ENCODE data around the gene SNED1. TPM values are rescaled to one million over a fixed set of nuclear protein-coding genes. Genes with fewer than 3 reads are reported as not detected.

SNED1 gene
- total RNA-seq, 1 experiment from 2014 or later = not detected

- no peaks in the 10 kb centered on the region for H3K4me1 Mint-ChIP-seq (ENCODE audit: low read depth, unreplicated experiment)
- POLR2A ChIA-PET = no interaction called here
- Histone ChIP-seq H3K36me3 (ENCODE audit: control insufficient read depth, insufficient read depth, low read length) (no peaks in the 10 kb centered on the region), H3K4me3 (ENCODE audit: low read depth, low read length) (no peak overlapping the region), H3K4me1 (no peaks in the 10 kb centered on the region), H3K9me3 (no peaks in the 10 kb centered on the region), H3K27me3 (replicated peaks; ENCODE audit: control insufficient read depth, insufficient read depth, low read length) (no peaks in the 10 kb centered on the region)
- H3K27me3 Mint-ChIP-seq (ENCODE audit: insufficient read depth, unreplicated experiment) = no peaks in the 10 kb centered on the region
- DNase-seq = no peak
- no TSS peak for BruUV-seq (replicated peaks)
- intact Hi-C loops (cut with micrococcal nuclease; ENCODE audit: unreplicated experiment) = loop anchor here (10.0 kb wide), 1 partner anchor 92 kb away; the partner anchor contains the start of gene MAB21L4
- no peak overlapping the region for H3K27ac Mint-ChIP-seq (ENCODE audit: unreplicated experiment)
- no peak for TF ChIP-seq CTCF (IDR thresholded peaks at IDR 0.05; ENCODE audit: insufficient read depth in 1 of 2, low read depth in 1 of 2, low read length in 1 of 2, severe bottlenecking in 1 of 2, unreplicated experiment in 1 of 2)
- H3K36me3 Mint-ChIP-seq (ENCODE audit: insufficient read depth, unreplicated experiment) = no peaks in the 10 kb centered on the region
- CTCF ChIA-PET = interaction anchor here (1.3 kb wide), 1 partner anchor 136 kb away, joined by 4 read pairs; no protein-coding TSS in a partner anchor
- no peak overlapping the region for H3K4me3 Mint-ChIP-seq (ENCODE audit: unreplicated experiment)
- no peaks in the 10 kb centered on the region for H3K9me3 Mint-ChIP-seq (ENCODE audit: unreplicated experiment)
Measured at GRCh38 chr2:240986787-240987411, 11.5 kb upstream of the SNED1 start.

GRCh38 chr2:240987588-240987987 lies 10.8 kb upstream of the SNED1 start:
- no TSS peak for BruUV-seq (replicated peaks)
- H3K36me3 Mint-ChIP-seq (ENCODE audit: insufficient read depth, unreplicated experiment) = no peaks in the 10 kb centered on the region
- no peaks in the 10 kb centered on the region for H3K27me3 ChIP-seq (replicated peaks; ENCODE audit: control insufficient read depth, insufficient read depth, low read length)
- H3K4me1 Mint-ChIP-seq (ENCODE audit: low read depth, unreplicated experiment) = no peaks in the 10 kb centered on the region
- H3K9me3 ChIP-seq = no peaks in the 10 kb centered on the region
- H3K27me3 Mint-ChIP-seq (ENCODE audit: insufficient read depth, unreplicated experiment) = no peaks in the 10 kb centered on the region
- H3K27ac Mint-ChIP-seq (ENCODE audit: unreplicated experiment) = no peak overlapping the region
- CTCF ChIA-PET = interaction anchor here (1.3 kb wide), 1 partner anchor 136 kb away, joined by 4 read pairs; no protein-coding TSS in a partner anchor
- no peaks in the 10 kb centered on the region for H3K9me3 Mint-ChIP-seq (ENCODE audit: unreplicated experiment)
- no peak for TF ChIP-seq CTCF (IDR thresholded peaks at IDR 0.05; ENCODE audit: insufficient read depth in 1 of 2, low read depth in 1 of 2, low read length in 1 of 2, severe bottlenecking in 1 of 2, unreplicated experiment in 1 of 2)
- no peak overlapping the region for H3K4me3 Mint-ChIP-seq (ENCODE audit: unreplicated experiment)
- no peaks in the 10 kb centered on the region for H3K4me1 ChIP-seq
- H3K36me3 ChIP-seq (ENCODE audit: control insufficient read depth, insufficient read depth, low read length) = no peaks in the 10 kb centered on the region
- peak in 1 of 2 experiments; percentile 13 for DNase-seq
- POLR2A ChIA-PET = no interaction called here
- H3K4me3 ChIP-seq (ENCODE audit: low read depth, low read length) = no peak overlapping the region
- intact Hi-C loops (cut with micrococcal nuclease; ENCODE audit: unreplicated experiment) = loop anchor here (10.0 kb wide), 1 partner anchor 93 kb away; the partner anchor contains the start of gene MAB21L4

- CTCF ChIA-PET = interaction anchor here (0.9 kb wide), 1 partner anchor 138 kb away, joined by 3 read pairs; no protein-coding TSS in a partner anchor
- Mint-ChIP-seq H3K9me3 (ENCODE audit: unreplicated experiment) (no peaks in the 10 kb centered on the region), H3K27me3 (ENCODE audit: insufficient read depth, unreplicated experiment) (no peaks in the 10 kb centered on the region)
Measured at GRCh38 chr2:240988146-240988545, 10.3 kb upstream of the SNED1 start.

More at GRCh38 chr2:240988146-240988545, 10.3 kb upstream of the SNED1 start:
- no peaks in the 10 kb centered on the region for H3K27me3 ChIP-seq (replicated peaks; ENCODE audit: control insufficient read depth, insufficient read depth, low read length)
- DNase-seq = no peak
- BruUV-seq (replicated peaks) = no TSS peak
- no peaks in the 10 kb centered on the region for H3K4me1 ChIP-seq
- H3K9me3 ChIP-seq = no peaks in the 10 kb centered on the region
- H3K4me3 ChIP-seq (ENCODE audit: low read depth, low read length) = no peak overlapping the region
- Mint-ChIP-seq H3K27ac (ENCODE audit: unreplicated experiment) (no peak overlapping the region), H3K4me3 (ENCODE audit: unreplicated experiment) (no peak overlapping the region), H3K36me3 (ENCODE audit: insufficient read depth, unreplicated experiment) (no peaks in the 10 kb centered on the region), H3K4me1 (ENCODE audit: low read depth, unreplicated experiment) (no peaks in the 10 kb centered on the region)
- no peaks in the 10 kb centered on the region for H3K36me3 ChIP-seq (ENCODE audit: control insufficient read depth, insufficient read depth, low read length)
- TF ChIP-seq CTCF (IDR thresholded peaks at IDR 0.05; ENCODE audit: insufficient read depth in 1 of 2, low read depth in 1 of 2, low read length in 1 of 2, severe bottlenecking in 1 of 2, unreplicated experiment in 1 of 2) = no peak
- POLR2A ChIA-PET = no interaction called here
- intact Hi-C loops (cut with micrococcal nuclease; ENCODE audit: unreplicated experiment) = loop anchor here (10.0 kb wide), 1 partner anchor 93 kb away; the partner anchor contains the start of gene MAB21L4
